ENCODE data around the gene IGFBP2.
"Not testable (repeated sequence)": the region's sequence is repeated elsewhere in the genome, so short reads cannot be mapped to it uniquely, and the experiment has no call there.

IGFBP2 gene

DNA sequence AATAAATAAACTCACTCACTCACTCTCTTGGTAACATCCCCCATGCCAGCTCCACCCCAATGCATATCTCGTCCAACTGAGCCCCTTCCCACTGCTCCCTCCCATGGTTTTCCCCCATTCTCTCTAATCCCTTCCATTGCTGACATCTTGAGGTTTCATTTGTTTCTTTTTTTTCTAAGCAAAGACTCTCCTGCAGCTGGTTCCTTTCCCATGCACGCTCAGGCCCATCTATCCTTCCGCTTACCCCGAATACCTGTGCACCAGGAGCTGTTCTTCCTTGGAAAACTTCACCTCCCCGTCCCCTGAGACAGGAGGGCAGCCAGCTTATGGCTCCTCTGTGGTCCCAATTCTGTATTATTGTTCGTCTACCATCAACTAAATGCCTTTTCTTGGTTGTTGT lies 41.7 kb upstream of the IGFBP2 start:
- no peak overlapping the region for H3K27ac ChIP-seq
- TF ChIP-seq ZFX (IDR thresholded peaks at IDR 0.05; ENCODE audit: borderline replicate concordance), result no peak
- TF ChIP-seq, protein P1, sequence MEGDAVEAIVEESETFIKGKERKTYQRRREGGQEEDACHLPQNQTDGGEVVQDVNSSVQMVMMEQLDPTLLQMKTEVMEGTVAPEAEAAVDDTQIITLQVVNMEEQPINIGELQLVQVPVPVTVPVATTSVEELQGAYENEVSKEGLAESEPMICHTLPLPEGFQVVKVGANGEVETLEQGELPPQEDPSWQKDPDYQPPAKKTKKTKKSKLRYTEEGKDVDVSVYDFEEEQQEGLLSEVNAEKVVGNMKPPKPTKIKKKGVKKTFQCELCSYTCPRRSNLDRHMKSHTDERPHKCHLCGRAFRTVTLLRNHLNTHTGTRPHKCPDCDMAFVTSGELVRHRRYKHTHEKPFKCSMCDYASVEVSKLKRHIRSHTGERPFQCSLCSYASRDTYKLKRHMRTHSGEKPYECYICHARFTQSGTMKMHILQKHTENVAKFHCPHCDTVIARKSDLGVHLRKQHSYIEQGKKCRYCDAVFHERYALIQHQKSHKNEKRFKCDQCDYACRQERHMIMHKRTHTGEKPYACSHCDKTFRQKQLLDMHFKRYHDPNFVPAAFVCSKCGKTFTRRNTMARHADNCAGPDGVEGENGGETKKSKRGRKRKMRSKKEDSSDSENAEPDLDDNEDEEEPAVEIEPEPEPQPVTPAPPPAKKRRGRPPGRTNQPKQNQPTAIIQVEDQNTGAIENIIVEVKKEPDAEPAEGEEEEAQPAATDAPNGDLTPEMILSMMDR (IDR thresholded peaks at IDR 0.05), result no peak

DNA sequence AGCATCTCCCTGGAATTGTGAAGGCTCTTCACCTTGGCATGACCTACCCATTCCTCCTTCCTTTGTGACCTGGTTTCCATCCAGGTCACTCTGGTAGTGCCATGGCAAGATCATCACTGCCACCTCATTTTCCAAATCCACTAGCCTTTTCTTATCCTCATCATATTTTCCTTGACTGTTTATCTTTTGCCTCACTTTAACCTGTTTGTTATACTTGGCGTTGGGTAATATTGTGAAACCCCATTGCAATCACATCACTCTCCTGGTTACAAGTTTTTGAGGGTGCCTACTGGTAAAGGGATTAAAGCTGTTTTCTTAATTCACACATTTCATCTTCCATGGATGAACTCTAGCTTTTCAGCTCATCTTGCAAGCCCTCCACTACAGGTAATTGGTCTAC lies 39.1 kb upstream of the IGFBP2 start:
- H3K27ac ChIP-seq, result no peak overlapping the region
- TF ChIP-seq ZFX (IDR thresholded peaks at IDR 0.05; ENCODE audit: borderline replicate concordance), result no peak
- TF ChIP-seq, protein P1 (IDR thresholded peaks at IDR 0.05), result no peak

DNA sequence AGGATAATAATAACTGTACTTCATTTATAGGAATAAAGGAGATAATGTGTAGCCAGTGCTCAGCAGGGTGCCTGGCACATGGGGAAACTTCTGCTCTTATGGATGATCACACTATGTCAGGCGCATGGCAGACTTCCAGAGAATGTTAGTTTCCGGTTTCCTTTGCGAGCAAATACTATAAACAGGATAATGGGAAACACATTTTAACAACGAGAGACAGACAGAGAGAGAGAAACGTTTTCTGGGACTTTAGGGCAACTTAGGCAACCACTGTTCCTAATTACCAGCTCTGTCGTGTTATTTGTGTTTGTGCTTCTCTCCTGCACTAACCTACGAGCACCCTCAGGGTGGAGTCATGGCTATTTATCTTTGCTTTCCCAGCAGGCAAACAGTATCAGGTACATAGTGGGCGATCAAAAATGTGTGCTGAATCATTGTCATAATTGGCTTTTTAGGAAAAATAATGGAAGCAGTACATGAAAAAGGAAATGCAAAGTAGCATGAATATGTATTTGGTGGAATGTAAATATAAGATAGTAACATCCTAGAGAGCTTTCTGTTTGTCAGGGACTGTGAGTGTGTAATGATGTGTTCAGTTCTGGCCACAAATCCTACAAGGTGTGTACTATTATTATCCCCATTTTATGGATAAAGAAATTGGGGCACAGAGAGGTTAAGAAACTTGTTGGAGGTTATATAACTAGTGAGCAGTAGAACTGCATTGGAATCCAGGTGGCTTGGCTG lies 36.8 kb upstream of the IGFBP2 start:
- TF ChIP-seq, protein P1 (IDR thresholded peaks at IDR 0.05), result no peak
- TF ChIP-seq ZFX (IDR thresholded peaks at IDR 0.05; ENCODE audit: borderline replicate concordance), result no peak
- peak overlapping the region; percentile 61 for H3K27ac ChIP-seq

- no peak for TF ChIP-seq ZFX (IDR thresholded peaks at IDR 0.05; ENCODE audit: borderline replicate concordance)
- TF ChIP-seq, protein P1 (IDR thresholded peaks at IDR 0.05), result no peak
- H3K27ac ChIP-seq, result peak overlapping the region; percentile 61
Observed at GRCh38 chr2:216596980-216597509, 36.2 kb upstream of the IGFBP2 start.

DNA sequence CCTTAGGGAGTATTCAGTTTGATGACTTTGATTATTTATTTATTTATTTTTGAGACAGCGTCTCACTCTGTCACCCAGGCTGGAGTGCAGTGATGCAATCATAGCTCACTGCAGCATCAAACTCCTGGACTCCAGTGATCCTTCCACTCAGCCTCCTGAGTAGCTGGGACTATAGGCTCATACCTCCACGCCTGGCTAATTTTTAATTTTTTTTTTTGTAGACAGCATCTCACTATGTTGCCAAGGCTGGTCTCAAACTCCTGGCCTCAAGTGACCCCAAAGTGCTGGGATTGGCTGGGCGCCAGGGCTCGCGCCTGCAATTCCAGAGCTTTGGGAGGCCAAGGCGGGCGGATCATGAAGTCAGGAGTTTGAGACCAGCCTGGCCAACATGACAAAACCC lies 35.4 kb upstream of the IGFBP2 start:
- not testable (repeated sequence) for H3K27ac ChIP-seq

DNA sequence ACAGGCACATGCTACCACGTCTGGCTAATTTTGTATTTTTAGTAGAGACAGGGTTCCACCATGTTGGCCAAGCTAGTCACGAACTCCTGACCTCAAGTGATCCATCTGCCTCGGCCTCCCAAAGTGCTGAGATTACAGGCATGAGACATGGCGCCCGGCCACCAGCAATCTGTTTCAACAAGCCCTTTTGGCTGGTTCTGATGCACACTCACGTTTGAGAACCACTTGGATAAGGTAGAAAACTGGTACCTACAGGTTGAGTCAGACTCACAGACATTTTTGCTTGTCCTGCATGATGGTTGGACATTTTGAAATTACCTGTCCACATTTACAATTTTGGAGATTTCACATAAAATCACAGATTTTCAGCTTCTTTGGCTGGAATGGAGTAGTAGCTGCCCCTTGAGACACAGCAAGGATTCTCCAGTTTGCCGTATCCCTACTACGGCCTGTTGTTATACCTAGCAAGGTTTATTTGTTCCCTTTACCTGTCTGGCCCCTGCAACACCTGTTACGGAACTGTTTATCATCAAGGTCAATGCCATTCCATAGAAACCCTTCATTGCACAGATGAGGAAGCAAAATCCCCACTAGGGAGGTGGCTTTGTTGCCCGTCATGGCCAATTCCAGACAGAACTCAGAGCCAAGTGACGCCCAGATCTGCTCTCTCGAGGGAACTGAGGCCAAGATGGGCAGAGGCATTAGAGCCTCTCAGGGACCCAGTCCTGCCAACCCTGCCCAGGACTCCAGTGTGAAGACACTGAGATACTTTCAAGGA lies 31.4 kb upstream of the IGFBP2 start:
- TF ChIP-seq ZFX (IDR thresholded peaks at IDR 0.05; ENCODE audit: borderline replicate concordance), result no peak
- TF ChIP-seq, protein P1 (IDR thresholded peaks at IDR 0.05), result no peak
- no peak overlapping the region for H3K27ac ChIP-seq

- H3K27ac ChIP-seq, result no peak overlapping the region
- TF ChIP-seq, protein P1 (IDR thresholded peaks at IDR 0.05), result no peak
- no peak for TF ChIP-seq ZFX (IDR thresholded peaks at IDR 0.05; ENCODE audit: borderline replicate concordance)
Observed at GRCh38 chr2:216603010-216603883, 30.0 kb upstream of the IGFBP2 start.
